Measurements from ENCODE around the gene SCAP.
A peak's percentile ranks its signal among the peaks of the same experiment; 100 is the strongest.

The SCAP gene

GRCh38 chr3:47443611-47443995 is 32.1 kb downstream of the SCAP start:
- Histone ChIP-seq H3K4me3 (replicated peaks; ENCODE audit: low read depth, low read length) (no peak overlapping the region), H3K27me3 (replicated peaks; ENCODE audit: control insufficient read depth, insufficient read depth, low read length) (no peaks in the 10 kb centered on the region), H3K36me3 (ENCODE audit: control insufficient read depth, insufficient read depth, low read length) (peaks cover 2% of the 10 kb centered on the region)
- TF ChIP-seq CTCF (IDR thresholded peaks at IDR 0.05; ENCODE audit: insufficient read depth, low read length, poor library complexity, severe bottlenecking): no peak
- no peak for DNase-seq (ENCODE audit: extremely low read depth, insufficient read length)

GRCh38 chr3:47441796-47442551 is 33.8 kb downstream of the SCAP start:
- Histone ChIP-seq H3K4me3 (replicated peaks; ENCODE audit: low read depth, low read length) (no peak overlapping the region), H3K36me3 (ENCODE audit: control insufficient read depth, insufficient read depth, low read length) (peaks cover 2% of the 10 kb centered on the region), H3K27me3 (replicated peaks; ENCODE audit: control insufficient read depth, insufficient read depth, low read length) (no peaks in the 10 kb centered on the region)
- DNase-seq (ENCODE audit: extremely low read depth, insufficient read length): no peak
- no peak for TF ChIP-seq CTCF (IDR thresholded peaks at IDR 0.05; ENCODE audit: insufficient read depth, low read length, poor library complexity, severe bottlenecking)

- Histone ChIP-seq H3K36me3 (ENCODE audit: control insufficient read depth, insufficient read depth, low read length) (peaks cover 2% of the 10 kb centered on the region), H3K27me3 (replicated peaks; ENCODE audit: control insufficient read depth, insufficient read depth, low read length) (no peaks in the 10 kb centered on the region), H3K4me3 (replicated peaks; ENCODE audit: low read depth, low read length) (no peak overlapping the region)
- TF ChIP-seq CTCF (IDR thresholded peaks at IDR 0.05; ENCODE audit: insufficient read depth, low read length, poor library complexity, severe bottlenecking): peak; percentile 15
- no peak for DNase-seq (ENCODE audit: extremely low read depth, insufficient read length)
Measured at GRCh38 chr3:47440131-47440530, 35.6 kb downstream of the SCAP start.

- H3K4me3 ChIP-seq (replicated peaks; ENCODE audit: low read depth, low read length): no peak overlapping the region
- H3K27me3 ChIP-seq (replicated peaks; ENCODE audit: control insufficient read depth, insufficient read depth, low read length): no peaks in the 10 kb centered on the region
- peaks cover 12% of the 10 kb centered on the region for H3K36me3 ChIP-seq (ENCODE audit: control insufficient read depth, insufficient read depth, low read length)
- DNase-seq (ENCODE audit: extremely low read depth, insufficient read length): no peak
- no peak for TF ChIP-seq CTCF (IDR thresholded peaks at IDR 0.05; ENCODE audit: insufficient read depth, low read length, poor library complexity, severe bottlenecking)
Measured at GRCh38 chr3:47436180-47436579, 39.6 kb downstream of the SCAP start.

GRCh38 chr3:47434849-47435248 is 40.9 kb downstream of the SCAP start:
- no peak for TF ChIP-seq CTCF (IDR thresholded peaks at IDR 0.05; ENCODE audit: insufficient read depth, low read length, poor library complexity, severe bottlenecking)
- Histone ChIP-seq H3K4me3 (replicated peaks; ENCODE audit: low read depth, low read length) (no peak overlapping the region), H3K36me3 (ENCODE audit: control insufficient read depth, insufficient read depth, low read length) (peaks cover 20% of the 10 kb centered on the region), H3K27me3 (replicated peaks; ENCODE audit: control insufficient read depth, insufficient read depth, low read length) (no peaks in the 10 kb centered on the region)
- no peak for DNase-seq (ENCODE audit: extremely low read depth, insufficient read length)

- no peaks in the 10 kb centered on the region for H3K27me3 ChIP-seq (replicated peaks; ENCODE audit: control insufficient read depth, insufficient read depth, low read length)
- H3K4me3 ChIP-seq (replicated peaks; ENCODE audit: low read depth, low read length): no peak overlapping the region
- no peak for DNase-seq (ENCODE audit: extremely low read depth, insufficient read length)
- H3K36me3 ChIP-seq (ENCODE audit: control insufficient read depth, insufficient read depth, low read length): peaks cover 18% of the 10 kb centered on the region
- TF ChIP-seq CTCF (IDR thresholded peaks at IDR 0.05; ENCODE audit: insufficient read depth, low read length, poor library complexity, severe bottlenecking): no peak
Measured at GRCh38 chr3:47433796-47434195, 41.9 kb downstream of the SCAP start.

Data from GM06990 (cell line).